ENCODE measurements around the gene CBX5.

CBX5 gene

DNA sequence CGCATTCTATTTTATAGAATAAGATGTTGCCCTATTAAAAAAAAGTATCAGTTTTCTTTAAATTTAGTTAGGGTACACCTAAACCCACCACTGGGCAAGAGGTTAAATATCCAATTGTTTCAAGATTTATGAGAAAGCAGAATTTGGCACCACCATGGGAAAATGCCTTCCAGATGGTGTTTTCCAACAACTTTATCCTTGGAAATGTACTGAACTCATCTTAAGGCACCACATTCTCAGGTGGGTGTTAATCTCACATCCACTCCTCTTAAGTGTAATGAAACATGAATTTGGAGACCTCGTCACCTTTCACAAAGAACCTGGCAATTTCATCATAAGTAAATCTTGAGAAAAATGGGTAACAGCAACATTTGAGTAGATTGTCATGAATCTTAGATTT lies 13.1 kb downstream of the CBX5 start:
- TF ChIP-seq, protein P1, sequence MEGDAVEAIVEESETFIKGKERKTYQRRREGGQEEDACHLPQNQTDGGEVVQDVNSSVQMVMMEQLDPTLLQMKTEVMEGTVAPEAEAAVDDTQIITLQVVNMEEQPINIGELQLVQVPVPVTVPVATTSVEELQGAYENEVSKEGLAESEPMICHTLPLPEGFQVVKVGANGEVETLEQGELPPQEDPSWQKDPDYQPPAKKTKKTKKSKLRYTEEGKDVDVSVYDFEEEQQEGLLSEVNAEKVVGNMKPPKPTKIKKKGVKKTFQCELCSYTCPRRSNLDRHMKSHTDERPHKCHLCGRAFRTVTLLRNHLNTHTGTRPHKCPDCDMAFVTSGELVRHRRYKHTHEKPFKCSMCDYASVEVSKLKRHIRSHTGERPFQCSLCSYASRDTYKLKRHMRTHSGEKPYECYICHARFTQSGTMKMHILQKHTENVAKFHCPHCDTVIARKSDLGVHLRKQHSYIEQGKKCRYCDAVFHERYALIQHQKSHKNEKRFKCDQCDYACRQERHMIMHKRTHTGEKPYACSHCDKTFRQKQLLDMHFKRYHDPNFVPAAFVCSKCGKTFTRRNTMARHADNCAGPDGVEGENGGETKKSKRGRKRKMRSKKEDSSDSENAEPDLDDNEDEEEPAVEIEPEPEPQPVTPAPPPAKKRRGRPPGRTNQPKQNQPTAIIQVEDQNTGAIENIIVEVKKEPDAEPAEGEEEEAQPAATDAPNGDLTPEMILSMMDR (IDR thresholded peaks at IDR 0.05; ENCODE audit: extremely low read depth, missing control alignments), result no peak
- no peak for DNase-seq (ENCODE audit: low spot score)

DNA sequence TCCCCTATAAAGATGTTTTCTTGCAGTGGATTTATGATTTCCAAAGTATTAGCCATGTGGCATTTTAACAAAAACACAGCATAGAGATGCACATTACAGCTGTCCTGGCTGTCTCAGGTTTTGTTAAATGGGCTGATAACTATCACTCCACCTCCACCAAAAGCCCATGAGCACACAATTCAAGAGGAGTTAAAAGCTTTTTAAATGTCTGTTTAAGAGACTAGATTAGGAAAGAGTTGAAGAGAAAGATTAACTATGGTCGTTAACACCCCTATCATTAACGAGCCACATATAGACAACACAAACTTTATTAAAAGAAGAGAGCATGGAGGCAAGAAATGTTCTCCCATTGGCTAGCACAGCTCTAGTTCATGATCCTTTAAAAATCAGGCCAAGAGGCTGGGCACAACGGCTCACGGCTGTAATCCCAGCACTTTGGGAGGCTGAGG lies 14.5 kb downstream of the CBX5 start:
- DNase-seq (ENCODE audit: low spot score), result no peak
- TF ChIP-seq, protein P1 (IDR thresholded peaks at IDR 0.05; ENCODE audit: extremely low read depth, missing control alignments), result no peak

DNA sequence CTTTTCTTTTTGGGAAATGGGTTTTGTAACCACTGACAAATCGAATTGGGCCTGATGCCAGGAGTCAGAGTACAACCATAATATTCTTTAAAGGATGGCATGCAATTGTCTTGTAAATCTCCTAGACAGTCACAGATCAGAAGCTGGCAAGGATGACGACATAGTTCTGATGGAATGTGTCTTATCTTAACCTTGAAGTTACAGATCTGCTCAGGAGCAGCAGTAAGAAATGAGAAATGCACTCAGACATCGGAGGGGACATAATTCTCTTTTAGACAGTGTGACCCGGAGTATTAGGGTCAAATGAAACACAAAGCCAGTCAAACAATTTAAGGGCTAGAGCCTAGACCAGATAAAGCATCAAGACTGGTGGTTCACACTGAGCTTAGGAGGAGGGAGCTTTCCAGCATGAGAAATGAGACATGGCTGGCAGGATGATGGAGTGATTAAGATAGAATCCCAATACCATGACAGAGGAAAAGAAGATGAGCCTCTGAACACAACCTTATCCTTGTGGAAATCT lies 17.5 kb downstream of the CBX5 start:
- TF ChIP-seq, protein P1 (IDR thresholded peaks at IDR 0.05; ENCODE audit: extremely low read depth, missing control alignments), result no peak
- DNase-seq (ENCODE audit: low spot score), result no peak

DNA sequence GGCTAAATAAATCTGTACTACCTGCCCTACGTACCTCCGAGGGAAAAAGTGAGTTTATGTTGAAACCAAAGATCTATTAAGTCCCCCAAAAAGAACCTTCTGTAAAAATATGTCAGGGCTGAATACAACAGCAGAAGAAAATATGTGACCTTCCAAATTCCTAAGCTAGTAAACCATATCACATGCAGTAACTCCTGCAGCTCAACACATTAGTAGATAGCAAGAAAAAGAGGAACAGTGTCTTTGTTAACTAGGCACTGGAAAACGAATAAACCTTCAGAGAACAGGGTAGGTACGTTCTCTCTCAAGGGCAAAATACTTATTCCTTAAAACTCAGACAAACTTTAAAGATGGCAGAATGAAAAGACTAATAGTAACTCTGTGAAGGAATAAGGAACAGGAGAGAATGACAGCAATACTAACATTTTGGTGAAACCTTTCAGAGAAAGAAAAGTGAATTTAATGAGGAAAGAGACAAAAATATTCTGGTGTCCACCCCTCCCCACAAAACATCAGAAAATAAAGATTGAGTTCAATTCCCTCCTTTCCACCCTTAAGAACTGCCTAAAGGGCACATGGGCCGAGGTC lies 18.0 kb downstream of the CBX5 start:
- TF ChIP-seq, protein P1 (IDR thresholded peaks at IDR 0.05; ENCODE audit: extremely low read depth, missing control alignments), result no peak
- no peak for DNase-seq (ENCODE audit: low spot score)

DNA sequence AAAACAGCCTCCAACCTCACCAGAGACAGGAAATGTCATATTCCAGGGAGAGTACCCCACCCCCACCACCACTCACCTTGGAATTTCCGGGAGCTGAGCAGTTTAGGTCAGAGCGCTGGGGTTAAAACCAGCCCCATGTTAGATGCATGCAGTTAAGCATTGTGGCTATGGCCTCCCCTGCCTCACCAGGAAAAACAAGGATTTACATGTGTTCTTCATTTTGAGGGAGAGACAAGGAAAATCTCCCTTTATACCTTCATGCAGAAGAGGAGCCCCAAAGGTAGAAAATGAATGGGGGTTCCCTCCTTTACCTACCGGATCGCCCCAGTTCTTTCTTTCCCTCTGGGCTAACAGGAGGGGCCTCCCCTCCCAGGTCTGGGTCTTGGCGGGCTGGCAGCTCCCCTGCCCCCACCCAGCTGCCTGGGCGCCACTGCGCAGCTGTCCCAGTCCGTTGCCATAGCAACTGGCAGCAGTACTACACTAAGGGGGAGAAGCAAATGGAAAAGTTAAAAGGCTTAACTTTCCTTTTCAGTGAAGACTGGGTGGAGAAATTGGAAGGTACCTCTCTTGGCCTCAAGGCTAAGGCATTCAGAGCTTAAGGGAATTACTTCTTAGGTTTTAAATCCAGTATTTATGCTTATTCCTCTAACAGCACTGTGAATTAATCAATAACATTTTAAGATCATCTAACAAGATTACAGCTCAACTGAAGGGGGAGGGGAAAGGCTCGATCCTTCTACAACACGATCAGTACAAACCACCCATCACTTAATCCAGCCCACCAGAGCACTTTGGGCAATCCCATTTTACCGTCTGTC lies 20.5 kb downstream of the CBX5 start:
- DNase-seq (ENCODE audit: low spot score), result peak; percentile 79
- TF ChIP-seq, protein P1 (IDR thresholded peaks at IDR 0.05; ENCODE audit: extremely low read depth, missing control alignments), result no peak

DNA sequence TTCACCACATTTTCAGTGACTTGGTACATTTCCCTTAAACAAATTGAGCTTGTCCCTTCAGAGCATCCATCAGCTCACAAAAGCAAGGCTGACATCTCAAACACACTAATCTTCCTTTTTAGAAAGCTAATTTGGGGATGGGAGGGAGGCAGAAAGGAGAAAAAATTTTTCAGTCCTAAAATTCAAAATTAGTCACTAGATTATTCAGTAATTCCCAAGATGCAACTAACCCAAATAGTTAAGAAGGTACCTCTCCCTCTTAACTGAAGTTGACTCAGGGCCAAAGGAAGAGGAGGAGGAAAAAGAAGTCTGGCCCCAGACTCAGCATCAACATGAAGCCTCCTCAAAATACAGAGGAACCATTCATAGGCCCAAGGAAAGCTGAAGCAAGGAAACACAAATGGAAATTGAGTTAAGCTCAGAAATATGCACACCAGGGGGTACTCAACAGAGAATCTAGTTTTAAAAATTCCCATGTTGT lies 21.7 kb downstream of the CBX5 start:
- TF ChIP-seq, protein P1 (IDR thresholded peaks at IDR 0.05; ENCODE audit: extremely low read depth, missing control alignments), result no peak
- no peak for DNase-seq (ENCODE audit: low spot score)

DNA sequence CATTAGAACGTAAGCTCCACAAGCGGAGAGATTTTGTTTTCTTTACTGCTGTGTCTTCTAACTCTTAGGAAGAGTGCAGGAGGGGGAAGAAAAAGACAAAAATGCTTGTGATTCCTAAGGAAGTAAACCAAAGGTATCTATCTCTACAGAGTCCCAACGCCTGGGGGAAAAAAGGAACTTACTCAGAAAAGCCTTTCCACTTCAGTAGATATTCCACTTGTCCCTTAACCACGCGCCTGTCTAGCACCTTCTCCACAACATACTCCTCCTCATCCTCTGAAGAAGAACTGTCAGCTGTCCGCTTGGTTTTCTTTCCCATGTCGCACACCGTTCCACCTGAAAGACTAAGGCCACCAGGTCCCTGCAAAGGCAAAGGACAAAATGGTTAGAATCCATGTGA lies 22.6 kb downstream of the CBX5 start:
- no peak for DNase-seq (ENCODE audit: low spot score)
- TF ChIP-seq, protein P1 (IDR thresholded peaks at IDR 0.05; ENCODE audit: extremely low read depth, missing control alignments), result no peak

Data from GM20000 (cell line).